Measurements from ENCODE around the gene SYK. TPM values are rescaled to one million over a fixed set of nuclear protein-coding genes. Genes with fewer than 3 reads are reported as not detected.

SYK gene
- total RNA-seq, 1 experiment from 2014 or later: 5.3 TPM

- POLR2A ChIA-PET: no interaction called here
- H3K4me1 ChIP-seq: no peaks in the 10 kb centered on the region
- no peaks in the 10 kb centered on the region for H3K4me1 Mint-ChIP-seq (ENCODE audit: low read depth, unreplicated experiment)
- no peaks in the 10 kb centered on the region for H3K36me3 Mint-ChIP-seq (ENCODE audit: insufficient read depth, unreplicated experiment)
- no peak for TF ChIP-seq CTCF (IDR thresholded peaks at IDR 0.05; ENCODE audit: insufficient read depth in 1 of 2, low read depth in 1 of 2, low read length in 1 of 2, severe bottlenecking in 1 of 2, unreplicated experiment in 1 of 2)
- intact Hi-C loops (cut with micrococcal nuclease; ENCODE audit: unreplicated experiment): no loop called here
- no peaks in the 10 kb centered on the region for H3K27me3 Mint-ChIP-seq (ENCODE audit: insufficient read depth, unreplicated experiment)
- no peak overlapping the region for H3K4me3 Mint-ChIP-seq (ENCODE audit: unreplicated experiment)
- no peak overlapping the region for H3K27ac Mint-ChIP-seq (ENCODE audit: unreplicated experiment)
- no peaks in the 10 kb centered on the region for H3K9me3 ChIP-seq
- H3K27me3 ChIP-seq (replicated peaks; ENCODE audit: control insufficient read depth, insufficient read depth, low read length): no peaks in the 10 kb centered on the region
- H3K4me3 ChIP-seq (ENCODE audit: low read depth, low read length): no peak overlapping the region
- BruUV-seq (replicated peaks): no TSS peak
- no peaks in the 10 kb centered on the region for H3K9me3 Mint-ChIP-seq (ENCODE audit: unreplicated experiment)
- no peaks in the 10 kb centered on the region for H3K36me3 ChIP-seq (ENCODE audit: control insufficient read depth, insufficient read depth, low read length)
- CTCF ChIA-PET: no interaction called here
- DNase-seq: no peak
Measured at GRCh38 chr9:90848866-90849265, 47.2 kb downstream of the SYK start.

- H3K27me3 Mint-ChIP-seq (ENCODE audit: insufficient read depth, unreplicated experiment): no peaks in the 10 kb centered on the region
- no peaks in the 10 kb centered on the region for H3K9me3 ChIP-seq
- no peaks in the 10 kb centered on the region for H3K36me3 ChIP-seq (ENCODE audit: control insufficient read depth, insufficient read depth, low read length)
- no peak for DNase-seq
- H3K9me3 Mint-ChIP-seq (ENCODE audit: unreplicated experiment): no peaks in the 10 kb centered on the region
- H3K4me1 Mint-ChIP-seq (ENCODE audit: low read depth, unreplicated experiment): no peaks in the 10 kb centered on the region
- intact Hi-C loops (cut with micrococcal nuclease; ENCODE audit: unreplicated experiment): no loop called here
- no peak overlapping the region for H3K4me3 ChIP-seq (ENCODE audit: low read depth, low read length)
- CTCF ChIA-PET: no interaction called here
- no peaks in the 10 kb centered on the region for H3K4me1 ChIP-seq
- TF ChIP-seq CTCF (IDR thresholded peaks at IDR 0.05; ENCODE audit: insufficient read depth in 1 of 2, low read depth in 1 of 2, low read length in 1 of 2, severe bottlenecking in 1 of 2, unreplicated experiment in 1 of 2): no peak
- POLR2A ChIA-PET: no interaction called here
- H3K27me3 ChIP-seq (replicated peaks; ENCODE audit: control insufficient read depth, insufficient read depth, low read length): no peaks in the 10 kb centered on the region
- no peak overlapping the region for H3K4me3 Mint-ChIP-seq (ENCODE audit: unreplicated experiment)
- H3K36me3 Mint-ChIP-seq (ENCODE audit: insufficient read depth, unreplicated experiment): no peaks in the 10 kb centered on the region
- no peak overlapping the region for H3K27ac Mint-ChIP-seq (ENCODE audit: unreplicated experiment)
- BruUV-seq (replicated peaks): no TSS peak
Measured at GRCh38 chr9:90851444-90851843, 49.8 kb downstream of the SYK start.

- BruUV-seq (replicated peaks): no TSS peak
- no peaks in the 10 kb centered on the region for H3K36me3 Mint-ChIP-seq (ENCODE audit: insufficient read depth, unreplicated experiment)
- no peak overlapping the region for H3K27ac Mint-ChIP-seq (ENCODE audit: unreplicated experiment)
- TF ChIP-seq CTCF (IDR thresholded peaks at IDR 0.05; ENCODE audit: insufficient read depth in 1 of 2, low read depth in 1 of 2, low read length in 1 of 2, severe bottlenecking in 1 of 2, unreplicated experiment in 1 of 2): no peak
- Histone ChIP-seq H3K27me3 (replicated peaks; ENCODE audit: control insufficient read depth, insufficient read depth, low read length) (no peaks in the 10 kb centered on the region), H3K9me3 (no peaks in the 10 kb centered on the region), H3K4me1 (no peaks in the 10 kb centered on the region), H3K36me3 (ENCODE audit: control insufficient read depth, insufficient read depth, low read length) (no peaks in the 10 kb centered on the region), H3K4me3 (ENCODE audit: low read depth, low read length) (no peak overlapping the region)
- ChIA-PET POLR2A (no interaction called here), CTCF (no interaction called here)
- no peak overlapping the region for H3K4me3 Mint-ChIP-seq (ENCODE audit: unreplicated experiment)
- intact Hi-C loops (cut with micrococcal nuclease; ENCODE audit: unreplicated experiment): no loop called here
- no peaks in the 10 kb centered on the region for H3K9me3 Mint-ChIP-seq (ENCODE audit: unreplicated experiment)
- H3K27me3 Mint-ChIP-seq (ENCODE audit: insufficient read depth, unreplicated experiment): no peaks in the 10 kb centered on the region
- H3K4me1 Mint-ChIP-seq (ENCODE audit: low read depth, unreplicated experiment): no peaks in the 10 kb centered on the region
- DNase-seq: no peak
Measured at GRCh38 chr9:90853945-90854344, 52.3 kb downstream of the SYK start.

All from Caco-2 (cell line).